ENCODE data around the gene WWOX.

DNA sequence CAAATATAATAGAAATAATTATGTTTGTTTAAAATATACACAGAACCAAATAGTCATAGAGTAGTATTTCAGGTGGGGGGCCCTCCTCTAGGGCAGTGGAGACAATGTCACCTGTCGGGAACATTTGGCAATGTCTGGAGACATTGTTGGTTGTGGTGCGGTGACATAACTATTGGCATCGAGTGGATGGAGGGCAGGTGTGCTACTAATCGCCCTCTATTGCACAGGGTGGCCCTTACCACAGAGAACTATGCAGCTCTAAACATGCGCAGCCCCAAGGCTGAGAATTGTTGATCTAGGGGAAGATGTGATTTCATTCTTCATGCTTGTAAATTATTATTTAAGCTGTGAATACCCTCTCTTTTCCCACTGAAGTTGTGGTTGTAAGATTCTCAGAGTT is 594.0 kb downstream of the WWOX start:
- TF ChIP-seq POLR2AphosphoS5 (IDR thresholded peaks at IDR 0.05; ENCODE audit: low read depth, low read length) (no peak), POLR2A (IDR thresholded peaks at IDR 0.05; ENCODE audit: low read depth, low read length) (no peak), TAF1 (IDR thresholded peaks at IDR 0.05; ENCODE audit: low read depth, low read length) (no peak)

All from GM12891 (cell line).